ENCODE data around the gene HOXA7. TPM values are rescaled to one million over a fixed set of nuclear protein-coding genes. Genes with fewer than 3 reads are reported as not detected.

The HOXA7 gene
- total and polyA plus RNA-seq, 5 donors from 2014 or later = not detected

DNA sequence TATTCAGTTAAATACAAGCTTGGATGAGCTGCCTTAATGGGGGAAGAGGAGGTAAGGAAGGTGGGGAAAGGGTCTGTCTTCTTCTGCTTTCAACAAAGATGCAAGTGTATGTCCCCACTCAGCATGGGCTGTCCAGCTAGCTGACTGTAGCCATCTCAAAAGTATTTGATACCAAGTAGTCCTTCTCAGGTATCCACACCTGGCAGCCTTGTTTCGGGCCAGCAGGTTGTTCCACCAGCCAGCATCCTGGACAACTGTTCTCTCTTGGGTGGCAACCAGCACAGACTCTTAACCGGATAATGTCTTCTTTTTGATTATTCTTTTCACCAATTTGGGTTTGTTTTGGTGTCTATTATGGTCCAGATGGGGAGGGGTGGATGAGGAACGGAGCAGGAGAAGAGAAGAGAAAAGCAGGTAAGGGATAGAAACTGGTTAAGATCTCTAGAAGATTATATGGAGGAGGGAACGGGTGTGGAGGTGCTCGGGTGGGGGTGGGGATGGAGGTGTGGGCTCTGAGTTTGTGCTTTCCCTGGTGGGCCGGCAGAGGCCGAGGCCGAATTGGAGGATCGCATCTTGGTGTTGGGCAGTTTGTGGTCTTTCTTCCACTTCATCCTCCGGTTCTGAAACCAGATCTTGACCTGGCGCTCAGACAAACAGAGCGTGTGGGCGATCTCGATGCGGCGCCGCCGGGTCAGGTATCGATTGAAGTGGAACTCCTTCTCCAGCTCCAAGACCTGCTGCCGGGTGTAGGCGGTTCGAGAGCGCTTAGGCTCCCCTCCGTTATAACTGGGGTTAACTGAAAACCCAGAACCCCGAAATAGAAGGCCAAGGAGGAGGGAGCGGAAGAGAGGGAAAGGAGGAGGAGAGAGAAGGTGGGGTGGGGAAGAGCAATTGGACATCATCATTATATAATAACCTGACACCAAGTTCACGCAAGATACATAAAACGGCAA is 27.4 kb downstream of the HOXA7 start:
- H3K9me3 ChIP-seq (ENCODE audit: control insufficient read depth in 2 of 2, low read length in 2 of 2) = no peaks in the 10 kb centered on the region
- no peak for ATAC-seq (ENCODE audit: low read depth in 2 of 2)
- no peak overlapping the region for H3K27ac ChIP-seq (ENCODE audit: insufficient read depth, low read length, poor library complexity, severe bottlenecking)
- Mint-ChIP-seq H3K9me3 (peaks cover 0 to 4% (median 0%) of the 10 kb centered on the region in 7 donors), H3K4me1 (peaks cover 0 to 7% (median 0%) of the 10 kb centered on the region in 4 donors), H3K27me3 (peaks cover 63% of the 10 kb centered on the region), H3K4me3 (peak overlapping the region; percentile 23 to 77 (median 62)), H3K27ac (peak overlapping the region in 1 of 3 donors; percentile 80), H3K36me3 (no peaks in the 10 kb centered on the region)
- H3K4me1 ChIP-seq (ENCODE audit: control insufficient read depth, insufficient read depth, low read length, poor library complexity, severe bottlenecking) = peaks cover 3% of the 10 kb centered on the region
- no peak for DNase-seq
- peaks cover 24% of the 10 kb centered on the region for H3K27me3 ChIP-seq (ENCODE audit: control insufficient read depth, insufficient read depth, low read length)
- H3K36me3 ChIP-seq (ENCODE audit: control insufficient read depth, insufficient read depth, low read length) = no peaks in the 10 kb centered on the region
- H3K4me3 ChIP-seq (ENCODE audit: low read depth, low read length) = no peak overlapping the region

DNA sequence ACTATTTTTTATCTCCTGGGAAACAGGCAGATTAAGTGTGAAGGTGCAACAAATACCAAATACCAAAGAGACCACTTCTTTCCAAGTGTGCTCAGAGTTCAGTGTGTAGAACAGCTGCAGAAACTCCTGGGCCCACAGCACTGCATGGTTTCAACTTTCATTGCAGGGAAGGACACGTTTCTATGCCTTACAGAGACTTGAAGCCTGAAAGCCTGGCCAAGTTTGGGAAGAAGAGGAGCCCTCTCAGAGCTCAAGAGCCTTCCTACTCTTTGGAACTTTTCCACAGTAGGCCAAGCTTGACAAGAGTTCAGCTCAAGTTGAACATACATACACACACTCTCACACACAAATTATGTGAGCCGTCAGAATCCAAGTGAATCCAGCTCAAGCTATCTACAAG is 28.4 kb downstream of the HOXA7 start:
- Histone ChIP-seq H3K36me3 (ENCODE audit: control insufficient read depth, insufficient read depth, low read length) (no peaks in the 10 kb centered on the region), H3K27ac (ENCODE audit: insufficient read depth, low read length, poor library complexity, severe bottlenecking) (no peak overlapping the region), H3K9me3 (ENCODE audit: control insufficient read depth in 2 of 2, low read length in 2 of 2) (no peaks in the 10 kb centered on the region), H3K27me3 (ENCODE audit: control insufficient read depth, insufficient read depth, low read length) (peaks cover 24% of the 10 kb centered on the region), H3K4me1 (ENCODE audit: control insufficient read depth, insufficient read depth, low read length, poor library complexity, severe bottlenecking) (peaks cover 3% of the 10 kb centered on the region), H3K4me3 (ENCODE audit: low read depth, low read length) (no peak overlapping the region)
- H3K4me3 Mint-ChIP-seq = peak overlapping the region in 1 of 4 donors; percentile 11
- ATAC-seq (ENCODE audit: low read depth in 2 of 2) = no peak
- H3K9me3 Mint-ChIP-seq = peaks cover 0 to 4% (median 0%) of the 10 kb centered on the region in 7 donors
- peaks cover 54% of the 10 kb centered on the region for H3K27me3 Mint-ChIP-seq
- H3K27ac Mint-ChIP-seq = no peak overlapping the region
- H3K36me3 Mint-ChIP-seq = no peaks in the 10 kb centered on the region
- DNase-seq = no peak
- H3K4me1 Mint-ChIP-seq = peaks cover 0 to 7% (median 0%) of the 10 kb centered on the region in 4 donors

DNA sequence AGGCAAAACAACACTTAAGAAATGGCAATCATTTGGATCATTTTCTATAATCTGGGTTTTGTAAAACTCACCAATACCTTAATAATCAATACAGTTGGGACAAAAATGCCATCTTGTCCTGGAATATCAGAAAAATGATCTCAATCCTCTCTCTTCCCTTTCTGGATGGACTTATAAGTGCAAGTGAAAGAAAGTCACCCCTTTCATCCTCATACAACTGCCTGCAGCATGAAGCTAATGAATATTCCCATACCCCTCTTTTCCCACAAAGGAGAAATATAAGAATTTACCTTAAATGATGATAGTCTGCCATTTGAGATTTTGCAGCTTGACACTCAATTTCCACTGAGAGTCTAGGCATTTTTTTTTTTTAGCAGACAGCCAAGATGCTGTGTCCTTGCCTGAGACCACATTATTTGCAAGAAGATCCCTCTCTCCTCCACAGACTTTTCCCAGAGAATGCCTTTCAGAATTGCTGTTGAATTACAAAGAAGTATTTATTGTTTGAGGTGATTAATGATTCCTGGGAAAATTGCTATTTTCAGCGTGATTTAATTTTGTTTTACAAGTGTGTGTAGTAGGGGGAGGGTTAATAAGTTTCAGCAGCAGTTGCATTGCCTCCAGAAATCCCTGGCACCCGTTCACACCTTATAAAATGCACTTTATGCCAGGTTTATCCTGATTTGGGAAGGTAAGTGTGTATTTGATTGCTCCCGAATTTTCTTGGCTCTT is 29.7 kb downstream of the HOXA7 start:
- ATAC-seq (ENCODE audit: low read depth in 2 of 2) (no peak), DNase-seq (no peak)
- peaks cover 3% of the 10 kb centered on the region for H3K4me1 ChIP-seq (ENCODE audit: control insufficient read depth, insufficient read depth, low read length, poor library complexity, severe bottlenecking)
- peaks cover 47% of the 10 kb centered on the region for H3K27me3 Mint-ChIP-seq
- H3K36me3 Mint-ChIP-seq = no peaks in the 10 kb centered on the region
- no peak overlapping the region for H3K4me3 ChIP-seq (ENCODE audit: low read depth, low read length)
- H3K27ac Mint-ChIP-seq = no peak overlapping the region
- H3K4me1 Mint-ChIP-seq = peaks cover 0 to 7% (median 0%) of the 10 kb centered on the region in 4 donors
- no peak overlapping the region for H3K27ac ChIP-seq (ENCODE audit: insufficient read depth, low read length, poor library complexity, severe bottlenecking)
- peaks cover 0 to 2% (median 0%) of the 10 kb centered on the region in 7 donors for H3K9me3 Mint-ChIP-seq
- H3K4me3 Mint-ChIP-seq = no peak overlapping the region
- no peaks in the 10 kb centered on the region for H3K9me3 ChIP-seq (ENCODE audit: control insufficient read depth in 2 of 2, low read length in 2 of 2)
- peaks cover 17% of the 10 kb centered on the region for H3K27me3 ChIP-seq (ENCODE audit: control insufficient read depth, insufficient read depth, low read length)
- no peaks in the 10 kb centered on the region for H3K36me3 ChIP-seq (ENCODE audit: control insufficient read depth, insufficient read depth, low read length)

DNA sequence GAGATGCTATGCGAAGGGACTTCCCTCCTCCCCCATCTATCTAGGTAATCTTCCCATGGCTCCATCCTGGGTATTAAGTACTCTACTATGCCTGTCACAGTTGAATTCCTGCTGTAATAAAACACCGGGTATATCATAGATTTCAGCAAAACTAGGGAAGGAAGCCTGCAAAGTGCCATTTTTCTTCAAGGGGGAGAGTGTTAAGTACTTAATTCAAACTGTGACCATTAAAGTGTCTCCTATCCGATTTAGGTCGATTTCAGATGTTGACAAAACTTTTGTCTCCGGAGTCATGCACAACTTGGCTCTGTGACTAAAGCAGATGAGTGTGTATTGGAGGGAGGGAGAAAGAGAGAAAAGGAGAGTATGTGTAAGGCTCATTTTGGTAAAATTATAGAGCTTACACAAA is 30.5 kb downstream of the HOXA7 start:
- DNase-seq (no peak), ATAC-seq (ENCODE audit: low read depth in 2 of 2) (no peak)
- Mint-ChIP-seq H3K36me3 (no peaks in the 10 kb centered on the region), H3K27me3 (peaks cover 43% of the 10 kb centered on the region), H3K4me3 (no peak overlapping the region), H3K9me3 (peaks cover 0 to 2% (median 0%) of the 10 kb centered on the region in 7 donors), H3K4me1 (peaks cover 0 to 2% (median 0%) of the 10 kb centered on the region in 4 donors), H3K27ac (no peak overlapping the region)
- H3K27ac ChIP-seq (ENCODE audit: insufficient read depth, low read length, poor library complexity, severe bottlenecking) = no peak overlapping the region
- H3K9me3 ChIP-seq (ENCODE audit: control insufficient read depth in 2 of 2, low read length in 2 of 2) = no peaks in the 10 kb centered on the region
- no peak overlapping the region for H3K4me3 ChIP-seq (ENCODE audit: low read depth, low read length)
- H3K36me3 ChIP-seq (ENCODE audit: control insufficient read depth, insufficient read depth, low read length) = no peaks in the 10 kb centered on the region
- H3K27me3 ChIP-seq (ENCODE audit: control insufficient read depth, insufficient read depth, low read length) = peaks cover 15% of the 10 kb centered on the region
- H3K4me1 ChIP-seq (ENCODE audit: control insufficient read depth, insufficient read depth, low read length, poor library complexity, severe bottlenecking) = peaks cover 3% of the 10 kb centered on the region

DNA sequence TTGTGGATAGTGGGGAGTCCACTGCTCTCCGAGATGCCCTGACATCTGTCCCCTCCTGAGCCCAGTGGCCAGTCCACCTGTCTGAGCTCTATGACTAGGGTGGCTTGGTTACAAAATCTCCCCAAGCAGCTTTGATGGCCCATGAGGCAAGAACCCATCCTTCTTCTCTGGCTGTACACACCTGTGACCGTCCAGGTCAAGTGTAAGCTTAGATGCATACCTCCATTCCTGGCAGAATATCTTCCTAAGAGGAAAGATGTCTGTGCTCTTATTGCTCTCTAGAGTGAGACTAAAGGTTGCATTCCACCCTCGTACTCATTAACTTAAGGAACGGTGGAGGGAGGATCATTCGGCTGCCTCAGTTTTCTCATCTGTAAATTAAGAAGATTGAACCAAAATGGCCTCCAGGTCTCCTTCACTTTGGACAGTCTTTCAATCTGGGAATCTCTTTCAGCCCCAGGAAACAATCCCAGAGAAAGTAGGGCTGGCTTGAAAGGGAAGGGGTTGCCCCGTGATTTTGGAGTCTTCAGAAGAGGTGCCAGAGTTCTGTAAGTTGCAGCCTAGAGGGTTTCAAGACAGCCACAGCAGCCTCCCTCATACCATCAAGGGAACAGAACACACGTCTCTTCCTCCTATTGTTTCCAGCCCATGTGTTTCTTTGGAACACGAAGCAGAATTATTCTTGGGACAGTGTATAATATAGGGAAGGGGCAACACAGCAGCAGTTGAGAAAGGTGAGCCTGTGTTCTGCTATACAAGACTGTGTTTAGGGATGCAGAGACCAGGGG is 31.4 kb downstream of the HOXA7 start:
- no peak for DNase-seq
- Histone ChIP-seq H3K36me3 (ENCODE audit: control insufficient read depth, insufficient read depth, low read length) (no peaks in the 10 kb centered on the region), H3K4me1 (ENCODE audit: control insufficient read depth, insufficient read depth, low read length, poor library complexity, severe bottlenecking) (no peaks in the 10 kb centered on the region), H3K4me3 (ENCODE audit: low read depth, low read length) (no peak overlapping the region), H3K27me3 (ENCODE audit: control insufficient read depth, insufficient read depth, low read length) (peaks cover 15% of the 10 kb centered on the region), H3K27ac (ENCODE audit: insufficient read depth, low read length, poor library complexity, severe bottlenecking) (no peak overlapping the region), H3K9me3 (ENCODE audit: control insufficient read depth in 2 of 2, low read length in 2 of 2) (no peaks in the 10 kb centered on the region)
- peaks cover 0 to 2% (median 0%) of the 10 kb centered on the region in 4 donors for H3K4me1 Mint-ChIP-seq
- H3K4me3 Mint-ChIP-seq = no peak overlapping the region
- peaks cover 42% of the 10 kb centered on the region for H3K27me3 Mint-ChIP-seq
- no peak for ATAC-seq (ENCODE audit: low read depth in 2 of 2)
- H3K27ac Mint-ChIP-seq = no peak overlapping the region
- H3K36me3 Mint-ChIP-seq = no peaks in the 10 kb centered on the region
- peaks cover 0 to 2% (median 0%) of the 10 kb centered on the region in 7 donors for H3K9me3 Mint-ChIP-seq

DNA sequence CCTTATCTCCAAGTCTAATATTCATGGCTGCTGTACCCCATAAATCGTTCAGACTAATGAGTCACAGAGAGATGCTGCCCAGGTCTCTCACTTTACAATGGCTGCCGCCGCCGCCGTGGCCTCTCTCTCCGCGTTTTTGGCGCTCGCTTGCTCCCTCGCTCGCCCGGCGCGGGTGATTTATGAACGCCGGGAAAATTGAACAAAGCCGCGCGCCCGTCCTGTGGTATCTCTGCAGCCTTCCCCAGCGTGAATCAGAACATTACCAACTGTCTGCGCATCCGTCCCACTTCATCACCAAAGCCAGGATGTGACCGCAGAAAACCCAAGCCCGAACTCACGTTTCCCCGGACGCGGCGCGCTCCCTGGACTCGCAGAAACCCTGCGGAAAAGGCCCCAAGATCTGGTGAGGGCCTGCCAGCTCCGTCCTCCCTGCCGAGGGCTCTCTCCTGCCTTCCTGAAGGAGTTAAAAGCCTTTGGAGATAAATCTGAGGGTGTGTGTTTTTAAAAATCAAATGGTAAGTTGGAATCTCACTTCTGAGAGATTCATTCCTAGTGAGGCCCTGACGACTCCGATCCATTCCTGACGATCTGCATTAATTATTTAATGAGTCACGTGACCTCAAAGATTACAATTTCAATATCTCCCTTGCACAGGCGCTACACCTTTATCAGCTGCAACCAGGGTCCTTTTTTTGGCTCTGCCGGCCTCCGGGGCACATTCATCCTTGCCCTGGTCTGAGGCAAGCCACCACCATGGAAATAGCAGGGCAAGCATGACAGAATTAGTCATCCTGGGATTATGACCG is 32.2 kb downstream of the HOXA7 start:
- DNase-seq (no peak), ATAC-seq (ENCODE audit: low read depth in 2 of 2) (no peak)
- Histone ChIP-seq H3K36me3 (ENCODE audit: control insufficient read depth, insufficient read depth, low read length) (no peaks in the 10 kb centered on the region), H3K4me3 (ENCODE audit: low read depth, low read length) (no peak overlapping the region), H3K27ac (ENCODE audit: insufficient read depth, low read length, poor library complexity, severe bottlenecking) (no peak overlapping the region), H3K9me3 (ENCODE audit: control insufficient read depth in 2 of 2, low read length in 2 of 2) (no peaks in the 10 kb centered on the region), H3K27me3 (ENCODE audit: control insufficient read depth, insufficient read depth, low read length) (peaks cover 15% of the 10 kb centered on the region), H3K4me1 (ENCODE audit: control insufficient read depth, insufficient read depth, low read length, poor library complexity, severe bottlenecking) (no peaks in the 10 kb centered on the region)
- peaks cover 40% of the 10 kb centered on the region for H3K27me3 Mint-ChIP-seq
- H3K4me1 Mint-ChIP-seq = peaks cover 0 to 2% (median 0%) of the 10 kb centered on the region in 4 donors
- no peak overlapping the region for H3K27ac Mint-ChIP-seq
- H3K36me3 Mint-ChIP-seq = no peaks in the 10 kb centered on the region
- peak overlapping the region in 1 of 4 donors; percentile 29 for H3K4me3 Mint-ChIP-seq
- peaks cover 0 to 2% (median 0%) of the 10 kb centered on the region in 7 donors for H3K9me3 Mint-ChIP-seq

Measured in CD4-positive, CD25-positive, alpha-beta regulatory T cell (primary cell).